Memory B cell (primary cell): ENCODE measurements around the gene RBFOX1.

ENCODE experiments used
- ATAC-seq: fragments of 150-1000 bp; cut with Tn5 transposase; 2 replicates; pipeline ENCODE4 v1.10.0; 2021; ENCODE audit warnings: low read depth, mild to moderate bottlenecking, moderate library complexity
- DNase-seq, 2 donors: peaks; one replicate each; pipeline ENCODE4 v3.0.0; 2022; ENCODE audit warnings: low spot score in 2 of 2
- H3K27ac Mint-ChIP-seq: one replicate; pipeline ENCODE4 v1.8.0; 2022; ENCODE audit warnings: mild to moderate bottlenecking, moderate library complexity, mixed read lengths
- H3K27me3 Mint-ChIP-seq: one replicate; pipeline ENCODE4 v1.8.0; 2022; ENCODE audit warnings: mixed read lengths
- H3K36me3 Mint-ChIP-seq: one replicate; pipeline ENCODE4 v1.8.0; 2022; ENCODE audit warnings: mild to moderate bottlenecking, mixed read lengths
- H3K4me1 Mint-ChIP-seq: one replicate; pipeline ENCODE4 v1.8.0; 2022; ENCODE audit warnings: mixed read lengths
- H3K4me3 Mint-ChIP-seq: one replicate; pipeline ENCODE4 v1.8.0; 2022; ENCODE audit warnings: mild to moderate bottlenecking, moderate library complexity, mixed read lengths
- H3K9me3 Mint-ChIP-seq: one replicate; pipeline ENCODE4 v1.8.0; 2022; ENCODE audit warnings: mixed read lengths

RBFOX1 gene

GRCh38 chr16:7546948-7547347 is 214.3 kb downstream of the RBFOX1 start:
- H3K27me3 Mint-ChIP-seq = peaks cover 2% of the 10 kb centered on the region
- H3K4me1 Mint-ChIP-seq = no peaks in the 10 kb centered on the region
- no peak for ATAC-seq
- H3K27ac Mint-ChIP-seq = no peak overlapping the region
- peaks cover 3% of the 10 kb centered on the region for H3K9me3 Mint-ChIP-seq
- no peaks in the 10 kb centered on the region for H3K36me3 Mint-ChIP-seq
- no peak for DNase-seq
- no peak overlapping the region for H3K4me3 Mint-ChIP-seq

GRCh38 chr16:7547736-7548135 is 215.1 kb downstream of the RBFOX1 start:
- Mint-ChIP-seq H3K9me3 (peaks cover 3% of the 10 kb centered on the region), H3K27ac (no peak overlapping the region), H3K4me3 (no peak overlapping the region), H3K27me3 (peaks cover 2% of the 10 kb centered on the region), H3K36me3 (no peaks in the 10 kb centered on the region), H3K4me1 (no peaks in the 10 kb centered on the region)
- no peak for DNase-seq
- ATAC-seq = no peak

- Mint-ChIP-seq H3K27ac (no peak overlapping the region), H3K4me3 (no peak overlapping the region), H3K27me3 (peaks cover 2% of the 10 kb centered on the region), H3K36me3 (no peaks in the 10 kb centered on the region), H3K4me1 (no peaks in the 10 kb centered on the region), H3K9me3 (peaks cover 2% of the 10 kb centered on the region)
- DNase-seq (no peak), ATAC-seq (no peak)
Measured at GRCh38 chr16:7548796-7549318, 216.2 kb downstream of the RBFOX1 start.

DNA sequence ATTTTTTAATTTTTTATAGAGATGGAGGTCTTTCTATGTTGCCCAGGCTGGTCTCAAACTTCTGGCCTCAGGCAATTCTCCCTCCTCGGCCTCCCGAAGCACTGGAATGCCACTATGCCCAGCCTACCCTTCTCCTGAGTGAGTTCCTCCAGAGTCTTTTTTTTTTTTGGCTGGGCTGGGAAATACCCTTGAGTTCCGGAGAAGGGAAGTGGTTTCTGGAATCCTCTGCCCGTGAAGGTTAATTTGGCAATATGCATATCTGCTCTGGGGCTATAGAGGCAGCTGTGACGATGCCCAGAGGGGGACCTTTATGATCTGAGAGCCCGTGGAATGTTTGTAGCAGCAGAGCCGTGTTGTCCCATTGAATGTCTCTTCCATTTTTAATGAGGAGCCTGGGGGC is 217.5 kb downstream of the RBFOX1 start:
- Mint-ChIP-seq H3K36me3 (no peaks in the 10 kb centered on the region), H3K9me3 (peaks cover 2% of the 10 kb centered on the region), H3K27ac (no peak overlapping the region), H3K27me3 (no peaks in the 10 kb centered on the region), H3K4me1 (no peaks in the 10 kb centered on the region), H3K4me3 (no peak overlapping the region)
- DNase-seq (no peak), ATAC-seq (no peak)

DNA sequence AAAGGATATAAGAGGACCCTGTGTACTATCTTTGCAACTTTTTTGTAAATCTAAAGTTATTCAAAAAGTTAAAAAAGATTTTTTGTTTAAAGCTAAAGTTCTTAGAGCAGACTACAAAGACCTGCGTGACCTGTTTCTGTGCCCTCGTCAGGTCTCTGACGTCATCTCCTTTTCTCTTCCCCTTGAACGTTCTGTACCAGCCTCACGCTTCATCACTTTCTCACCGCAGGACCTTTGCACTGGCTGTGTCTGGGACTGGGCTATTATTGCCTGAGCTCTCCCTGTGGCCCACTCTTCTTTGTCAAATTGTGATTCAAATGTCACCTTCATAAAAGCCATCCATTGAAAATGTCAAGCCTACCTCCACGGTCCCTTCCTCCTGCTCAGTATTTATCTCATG is 222.8 kb downstream of the RBFOX1 start:
- ATAC-seq = no peak
- H3K27ac Mint-ChIP-seq = no peak overlapping the region
- H3K36me3 Mint-ChIP-seq = no peaks in the 10 kb centered on the region
- no peaks in the 10 kb centered on the region for H3K27me3 Mint-ChIP-seq
- no peak for DNase-seq
- no peak overlapping the region for H3K4me3 Mint-ChIP-seq
- peaks cover 5% of the 10 kb centered on the region for H3K9me3 Mint-ChIP-seq
- no peaks in the 10 kb centered on the region for H3K4me1 Mint-ChIP-seq

DNA sequence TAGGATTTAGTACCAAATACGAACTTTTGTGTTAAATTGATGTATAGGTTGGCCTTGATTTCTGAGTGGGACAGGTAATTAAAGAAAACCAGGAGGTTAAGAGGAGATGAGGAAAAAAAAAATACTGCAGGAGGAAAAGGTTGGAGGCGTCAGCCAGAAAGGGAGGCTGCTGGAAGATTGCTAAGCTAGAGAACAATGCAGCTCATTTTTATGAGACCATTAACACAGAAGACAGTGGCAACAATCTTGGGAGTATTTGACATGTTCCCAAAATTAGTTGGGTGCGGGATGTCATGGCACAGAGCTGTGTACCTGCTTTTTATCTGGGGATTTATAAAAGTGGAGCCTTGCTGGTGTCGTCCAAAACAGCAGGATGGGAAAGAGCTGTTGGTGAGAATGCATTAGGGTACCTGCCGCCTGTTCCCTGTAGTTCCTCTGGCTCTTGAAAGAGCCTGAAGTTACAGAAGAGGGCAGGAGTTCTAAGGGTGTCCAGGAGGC is 229.3 kb downstream of the RBFOX1 start:
- H3K27ac Mint-ChIP-seq = no peak overlapping the region
- no peak for ATAC-seq
- no peaks in the 10 kb centered on the region for H3K36me3 Mint-ChIP-seq
- H3K4me1 Mint-ChIP-seq = no peaks in the 10 kb centered on the region
- H3K4me3 Mint-ChIP-seq = no peak overlapping the region
- no peaks in the 10 kb centered on the region for H3K27me3 Mint-ChIP-seq
- H3K9me3 Mint-ChIP-seq = peaks cover 2% of the 10 kb centered on the region
- DNase-seq = no peak

- no peak for ATAC-seq
- no peak for DNase-seq
- no peaks in the 10 kb centered on the region for H3K4me1 Mint-ChIP-seq
- H3K4me3 Mint-ChIP-seq = no peak overlapping the region
- no peaks in the 10 kb centered on the region for H3K36me3 Mint-ChIP-seq
- H3K27ac Mint-ChIP-seq = no peak overlapping the region
- peaks cover 3% of the 10 kb centered on the region for H3K9me3 Mint-ChIP-seq
- H3K27me3 Mint-ChIP-seq = no peaks in the 10 kb centered on the region
Measured at GRCh38 chr16:7566360-7566759, 233.7 kb downstream of the RBFOX1 start.

GRCh38 chr16:7571366-7571765 is 238.7 kb downstream of the RBFOX1 start:
- Mint-ChIP-seq H3K4me1 (no peaks in the 10 kb centered on the region), H3K9me3 (peaks cover 1% of the 10 kb centered on the region), H3K4me3 (no peak overlapping the region), H3K27ac (no peak overlapping the region), H3K27me3 (no peaks in the 10 kb centered on the region), H3K36me3 (no peaks in the 10 kb centered on the region)
- DNase-seq = no peak
- no peak for ATAC-seq

DNA sequence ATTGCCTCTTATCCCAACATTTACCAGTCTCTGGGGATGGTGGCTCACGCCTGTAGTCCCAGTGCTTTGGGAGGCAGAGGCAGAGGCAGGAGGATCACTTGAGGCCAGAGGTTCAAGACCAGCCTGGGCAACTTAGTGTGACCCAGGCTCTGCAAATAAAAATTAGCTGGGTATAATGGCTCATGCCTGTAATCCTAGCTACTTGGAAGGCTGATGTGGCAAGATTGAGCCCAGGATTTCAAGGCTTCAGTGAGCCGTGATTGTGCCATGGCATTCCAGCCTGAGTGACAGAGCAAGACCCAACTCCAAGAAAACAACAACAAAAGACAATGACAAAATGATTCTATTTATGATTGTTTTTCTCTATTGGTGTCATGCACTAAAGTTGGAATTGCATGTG is 244.9 kb downstream of the RBFOX1 start:
- no peak overlapping the region for H3K27ac Mint-ChIP-seq
- H3K4me3 Mint-ChIP-seq = no peak overlapping the region
- H3K4me1 Mint-ChIP-seq = no peaks in the 10 kb centered on the region
- H3K27me3 Mint-ChIP-seq = no peaks in the 10 kb centered on the region
- DNase-seq (no peak), ATAC-seq (no peak)
- H3K9me3 Mint-ChIP-seq = peaks cover 2% of the 10 kb centered on the region
- no peaks in the 10 kb centered on the region for H3K36me3 Mint-ChIP-seq

DNA sequence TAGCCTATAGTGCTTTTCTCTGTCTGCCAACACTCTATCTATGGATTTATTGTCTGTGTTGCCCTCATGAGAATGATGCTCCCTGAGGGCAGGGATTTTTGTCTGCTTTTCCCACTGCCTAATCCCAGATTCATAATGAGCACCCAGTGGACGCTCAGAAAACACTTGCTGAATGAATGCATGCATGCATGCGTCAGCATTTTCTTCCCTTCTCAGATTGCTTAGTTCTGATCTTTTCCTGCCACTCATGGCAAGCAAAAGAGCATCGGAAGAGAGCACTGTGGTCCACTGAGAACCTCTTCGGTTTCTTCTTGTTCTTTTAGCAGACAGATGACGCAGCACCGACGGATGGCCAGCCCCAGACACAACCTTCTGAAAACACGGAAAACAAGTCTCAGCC is 246.8 kb downstream of the RBFOX1 start:
- H3K36me3 Mint-ChIP-seq = no peaks in the 10 kb centered on the region
- ATAC-seq (no peak), DNase-seq (no peak)
- no peak overlapping the region for H3K27ac Mint-ChIP-seq
- H3K4me1 Mint-ChIP-seq = no peaks in the 10 kb centered on the region
- H3K27me3 Mint-ChIP-seq = no peaks in the 10 kb centered on the region
- no peak overlapping the region for H3K4me3 Mint-ChIP-seq
- peaks cover 2% of the 10 kb centered on the region for H3K9me3 Mint-ChIP-seq

GRCh38 chr16:7581175-7581574 is 248.5 kb downstream of the RBFOX1 start:
- no peaks in the 10 kb centered on the region for H3K27me3 Mint-ChIP-seq
- no peak overlapping the region for H3K27ac Mint-ChIP-seq
- H3K4me1 Mint-ChIP-seq = no peaks in the 10 kb centered on the region
- no peak overlapping the region for H3K4me3 Mint-ChIP-seq
- H3K9me3 Mint-ChIP-seq = peaks cover 3% of the 10 kb centered on the region
- DNase-seq (no peak), ATAC-seq (no peak)
- no peaks in the 10 kb centered on the region for H3K36me3 Mint-ChIP-seq

DNA sequence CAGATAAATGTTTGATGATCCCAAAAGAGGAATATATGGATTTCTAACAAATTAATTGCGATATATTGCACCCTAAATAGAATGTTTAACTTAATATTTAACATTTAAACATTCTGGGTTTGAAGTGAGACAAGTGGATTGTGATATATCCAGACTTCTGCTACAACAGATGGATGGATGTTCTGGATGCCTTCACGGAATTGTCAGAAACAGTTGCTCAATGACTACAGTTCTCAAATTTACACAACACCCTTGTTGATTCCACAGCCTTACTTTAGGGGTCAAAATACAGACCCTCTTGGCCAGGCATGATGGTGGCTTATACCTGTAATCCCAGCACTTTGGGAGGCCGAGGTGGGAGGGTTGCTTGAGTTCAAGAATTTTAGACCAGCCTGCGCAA is 250.8 kb downstream of the RBFOX1 start:
- Mint-ChIP-seq H3K27ac (no peak overlapping the region), H3K9me3 (peaks cover 1% of the 10 kb centered on the region), H3K36me3 (no peaks in the 10 kb centered on the region), H3K4me1 (no peaks in the 10 kb centered on the region), H3K27me3 (no peaks in the 10 kb centered on the region), H3K4me3 (no peak overlapping the region)
- no peak for ATAC-seq
- DNase-seq = no peak

DNA sequence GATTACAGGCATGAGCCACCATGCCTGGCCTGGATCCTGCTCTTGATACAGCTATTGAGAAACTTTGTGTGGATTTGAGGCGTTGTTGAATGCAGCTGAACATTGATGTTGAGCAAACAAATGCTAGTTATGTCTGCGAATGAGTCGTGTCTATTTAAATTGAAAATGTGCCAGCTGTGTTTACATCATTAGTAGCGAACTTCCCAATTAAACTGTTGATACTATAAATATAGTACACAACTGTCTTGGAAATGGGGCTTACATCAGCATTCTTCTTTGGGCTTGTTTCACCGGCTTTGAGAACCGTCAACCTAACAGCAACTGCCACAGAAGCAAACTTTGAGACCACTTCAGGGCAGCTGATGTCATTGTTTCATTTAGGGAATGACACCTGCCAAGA is 251.9 kb downstream of the RBFOX1 start:
- DNase-seq = no peak
- Mint-ChIP-seq H3K9me3 (peaks cover 1% of the 10 kb centered on the region), H3K4me1 (no peaks in the 10 kb centered on the region), H3K36me3 (no peaks in the 10 kb centered on the region), H3K27ac (no peak overlapping the region), H3K27me3 (no peaks in the 10 kb centered on the region), H3K4me3 (no peak overlapping the region)
- no peak for ATAC-seq

GRCh38 chr16:7585705-7586104 is 253.1 kb downstream of the RBFOX1 start:
- ATAC-seq (no peak), DNase-seq (no peak)
- H3K4me1 Mint-ChIP-seq = no peaks in the 10 kb centered on the region
- H3K27ac Mint-ChIP-seq = no peak overlapping the region
- no peaks in the 10 kb centered on the region for H3K36me3 Mint-ChIP-seq
- no peaks in the 10 kb centered on the region for H3K27me3 Mint-ChIP-seq
- no peak overlapping the region for H3K4me3 Mint-ChIP-seq
- H3K9me3 Mint-ChIP-seq = peaks cover 1% of the 10 kb centered on the region

DNA sequence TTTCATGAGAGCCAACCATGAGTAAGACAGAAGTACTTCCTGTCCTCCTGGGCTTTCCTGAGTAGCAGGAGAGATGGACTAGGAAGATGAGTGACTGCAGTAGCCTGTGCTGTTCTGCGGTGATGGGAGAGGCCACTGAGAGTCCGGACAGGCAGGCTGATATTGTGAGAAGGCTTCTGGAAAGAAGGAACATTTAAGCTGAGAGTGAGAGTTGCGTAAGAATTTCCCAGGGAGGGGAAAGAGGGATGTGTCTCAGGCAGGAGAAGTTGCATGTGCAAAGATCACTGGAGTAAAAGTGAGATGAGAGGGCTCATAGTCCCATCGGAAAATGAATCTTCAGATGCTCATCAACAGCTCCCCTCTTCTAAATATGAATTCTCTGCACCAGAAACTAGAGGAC is 258.3 kb downstream of the RBFOX1 start:
- no peaks in the 10 kb centered on the region for H3K27me3 Mint-ChIP-seq
- no peaks in the 10 kb centered on the region for H3K4me1 Mint-ChIP-seq
- no peak overlapping the region for H3K4me3 Mint-ChIP-seq
- peaks cover 1% of the 10 kb centered on the region for H3K9me3 Mint-ChIP-seq
- no peak overlapping the region for H3K27ac Mint-ChIP-seq
- DNase-seq (no peak), ATAC-seq (no peak)
- no peaks in the 10 kb centered on the region for H3K36me3 Mint-ChIP-seq
